CD4-positive, alpha-beta T cell treated with Interferon alpha-2 for 1 hour (primary cell): Measurements from ENCODE around the gene ARHGAP32.
"Not testable (repeated sequence)": the region's sequence is repeated elsewhere in the genome, so short reads cannot be mapped to it uniquely, and the experiment has no call there.

Source experiments
- DNase-seq, 2 donors: peaks; one replicate each; pipeline ENCODE4 v3.0.0-alpha.2; 2020 to 2022

Gene ARHGAP32

GRCh38 chr11:129195682-129196081 is 3.6 kb upstream of the ARHGAP32 start:
- DNase-seq: no peak

GRCh38 chr11:129191649-129192048 is 476 bp downstream of the ARHGAP32 start:
- no peak for DNase-seq

GRCh38 chr11:129190087-129190486 is 2.0 kb downstream of the ARHGAP32 start:
- DNase-seq: no peak

DNA sequence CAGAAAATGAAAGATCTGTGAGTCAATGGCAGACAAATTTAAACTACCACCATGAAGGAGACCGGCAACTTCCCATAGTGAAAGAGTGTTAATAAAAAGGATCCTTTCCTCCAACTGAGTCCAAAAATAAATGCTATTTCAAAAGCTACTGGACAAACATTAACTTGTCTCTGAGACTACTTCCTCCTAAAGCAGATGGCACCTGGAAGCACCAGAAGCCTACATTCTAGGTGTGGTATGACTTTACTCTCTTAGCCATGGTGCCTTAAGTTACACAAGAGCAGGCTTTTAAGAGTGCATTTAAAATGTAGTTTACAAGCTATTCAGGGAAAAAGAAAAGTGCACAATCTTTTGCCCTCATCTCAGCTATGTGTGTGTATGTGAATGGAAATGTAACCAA is 2.5 kb downstream of the ARHGAP32 start:
- no peak for DNase-seq

- not testable (repeated sequence) for DNase-seq
Observed at GRCh38 chr11:129185082-129185481, 7.0 kb downstream of the ARHGAP32 start.

- DNase-seq: no peak
Observed at GRCh38 chr11:129184581-129184980, 7.5 kb downstream of the ARHGAP32 start.

DNA sequence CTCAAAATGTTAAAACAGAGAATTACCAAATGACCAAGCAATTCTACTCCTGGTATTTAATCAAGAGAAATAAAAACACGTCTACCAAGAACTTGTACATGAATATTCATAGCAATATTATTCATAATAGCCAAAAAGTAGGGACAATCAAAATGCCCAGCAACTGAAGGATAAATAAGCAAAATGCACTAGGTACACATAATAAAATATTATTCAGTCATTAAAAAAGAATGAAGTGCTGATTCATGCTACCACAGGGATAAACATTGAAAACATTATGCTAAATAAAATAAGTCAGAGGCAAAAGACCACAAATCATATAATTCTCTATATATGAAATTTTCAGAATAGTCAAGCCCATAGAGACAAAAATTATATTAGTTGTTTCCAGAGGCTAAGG is 24.8 kb downstream of the ARHGAP32 start:
- no peak for DNase-seq

DNA sequence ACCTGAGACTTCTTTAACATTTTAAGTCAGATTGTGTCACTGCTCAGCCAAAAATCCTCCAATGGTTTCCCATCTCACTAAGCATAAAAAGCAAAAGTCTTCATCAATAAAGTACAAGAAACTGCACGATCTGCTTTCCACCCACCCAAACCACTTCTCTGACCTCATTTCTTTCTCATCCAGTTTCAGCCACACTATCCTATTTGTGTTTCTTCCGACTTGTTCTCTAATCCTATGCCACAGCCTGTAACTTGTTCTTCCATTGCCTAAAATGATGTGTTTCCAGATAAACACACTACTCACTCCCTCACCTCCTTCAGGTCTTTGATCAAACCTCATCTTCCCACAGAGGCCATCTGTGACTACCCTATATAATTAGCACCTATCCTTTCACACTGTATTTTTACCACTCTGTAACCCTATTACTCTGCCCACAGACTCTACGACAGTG is 28.4 kb downstream of the ARHGAP32 start:
- DNase-seq: no peak

GRCh38 chr11:129157080-129157479 is 35.0 kb downstream of the ARHGAP32 start:
- not testable (repeated sequence) for DNase-seq

DNA sequence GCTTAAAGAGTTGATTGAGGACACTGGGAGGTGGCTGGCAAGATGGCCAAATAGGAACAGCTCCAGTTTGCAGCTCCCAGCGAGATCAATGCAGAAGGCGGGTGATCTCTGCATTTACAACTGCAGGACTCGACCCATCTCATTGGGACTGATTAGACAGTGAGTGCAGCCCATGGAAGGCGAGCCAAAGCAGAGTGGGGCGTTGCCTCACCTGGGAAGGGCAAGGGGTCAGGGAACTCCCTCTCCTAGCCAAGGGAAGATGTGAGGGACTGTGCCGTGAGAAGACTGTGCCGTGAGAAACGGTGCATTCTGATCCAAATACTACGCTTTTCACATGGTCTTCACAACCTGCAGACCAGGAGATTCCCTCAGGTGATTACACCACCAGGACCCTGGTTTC is 36.4 kb downstream of the ARHGAP32 start:
- DNase-seq: no peak

- no peak for DNase-seq
Observed at GRCh38 chr11:129148487-129148886, 43.6 kb downstream of the ARHGAP32 start.

- DNase-seq: no peak
Observed at GRCh38 chr11:129146191-129146590, 45.9 kb downstream of the ARHGAP32 start.

GRCh38 chr11:129145276-129145675 is 46.8 kb downstream of the ARHGAP32 start:
- no peak for DNase-seq

- DNase-seq: no peak
Observed at GRCh38 chr11:129144256-129144655, 47.9 kb downstream of the ARHGAP32 start.

DNA sequence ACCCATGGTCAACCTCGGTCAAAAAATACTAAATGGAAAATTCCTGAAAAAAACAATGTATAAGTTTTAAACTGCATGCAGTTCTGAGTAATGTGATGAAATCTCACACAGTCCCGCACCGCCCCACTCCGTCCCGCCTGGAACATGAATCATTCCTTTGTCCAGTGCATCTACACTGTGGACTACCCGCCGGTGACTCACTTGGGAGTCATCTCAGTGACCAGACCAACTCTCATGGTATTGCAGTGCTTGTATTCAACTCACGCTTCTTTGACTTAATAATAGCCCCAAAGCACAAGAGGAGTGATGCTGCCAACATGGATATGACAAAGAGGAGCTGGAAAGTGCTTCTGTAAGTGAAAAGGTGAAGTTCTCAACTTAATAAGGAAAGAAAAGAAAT is 48.8 kb downstream of the ARHGAP32 start:
- DNase-seq: no peak

- DNase-seq: no peak
Observed at GRCh38 chr11:129141748-129142523, 50.2 kb downstream of the ARHGAP32 start.

DNA sequence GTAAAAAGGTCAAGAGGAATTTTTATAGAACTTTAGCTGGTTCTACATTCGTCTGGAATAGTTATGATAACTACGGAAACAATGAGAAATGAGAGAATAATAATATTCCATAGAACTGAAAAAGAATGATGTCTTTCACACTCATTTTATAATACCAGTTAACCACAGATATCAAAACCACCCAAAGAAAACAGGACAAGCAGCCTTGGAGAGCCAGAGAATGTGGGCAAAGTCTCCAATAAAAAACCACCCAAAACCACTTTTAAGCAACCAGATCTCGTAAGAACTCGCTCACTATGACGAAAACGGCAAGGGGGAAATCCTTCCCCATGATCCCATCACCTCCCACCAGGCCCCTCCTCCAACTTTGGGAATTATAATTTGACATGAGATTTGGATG is 60.8 kb downstream of the ARHGAP32 start:
- DNase-seq: no peak

- DNase-seq: not testable (repeated sequence)
Observed at GRCh38 chr11:129128881-129129620, 63.1 kb downstream of the ARHGAP32 start.

DNA sequence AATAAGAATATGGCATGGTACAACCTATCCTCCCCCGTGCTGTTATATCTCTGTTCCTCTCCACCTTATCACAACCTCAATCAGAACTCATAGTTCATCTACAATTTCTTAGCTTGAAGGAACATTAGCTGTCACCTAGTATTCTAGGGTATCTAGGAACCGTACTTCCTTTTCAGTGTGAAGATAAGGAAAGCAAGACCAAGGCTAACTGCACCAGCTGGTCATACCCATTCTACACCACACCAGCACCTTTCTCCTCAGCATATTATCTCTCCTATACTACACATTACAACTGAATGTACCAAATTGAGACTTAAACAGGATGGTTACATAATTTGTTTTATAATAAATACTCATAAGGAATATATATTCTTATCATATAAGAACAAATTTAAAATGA is 73.1 kb downstream of the ARHGAP32 start:
- no peak for DNase-seq

DNA sequence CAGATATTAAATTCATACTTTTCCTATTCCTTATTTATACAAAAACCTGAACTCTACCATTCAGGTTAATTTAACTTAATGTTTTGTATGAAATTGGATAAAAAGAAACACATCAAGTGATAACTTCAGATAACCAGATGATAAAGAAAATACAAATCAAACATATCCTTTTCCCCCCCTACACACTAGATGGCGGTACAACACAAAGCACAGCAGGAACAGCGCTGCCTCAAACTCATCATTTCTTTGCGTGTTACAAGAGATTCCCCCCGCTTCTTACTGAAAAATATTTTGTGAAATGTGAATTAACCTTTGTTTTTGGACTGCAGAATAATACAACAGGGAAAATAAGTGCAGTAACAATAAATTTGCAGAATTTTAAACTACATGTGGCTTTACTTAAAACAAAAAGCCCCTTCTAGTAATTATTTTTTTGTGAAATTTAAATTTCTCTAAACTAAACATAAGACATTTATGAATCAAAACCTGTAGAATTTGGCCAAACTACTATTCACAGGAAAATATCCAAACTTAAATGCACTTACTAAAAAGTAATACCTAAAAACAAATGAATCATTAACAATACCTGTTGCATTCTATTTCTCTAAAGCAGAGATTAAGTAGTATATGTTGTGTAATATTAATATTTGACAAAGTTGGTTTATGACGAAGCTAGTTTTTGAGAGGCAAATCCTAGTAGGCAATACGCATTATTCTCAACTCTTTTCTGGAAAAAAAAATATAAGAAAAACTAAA is 74.4 kb downstream of the ARHGAP32 start:
- peak; percentile 37 to 63 for DNase-seq

DNA sequence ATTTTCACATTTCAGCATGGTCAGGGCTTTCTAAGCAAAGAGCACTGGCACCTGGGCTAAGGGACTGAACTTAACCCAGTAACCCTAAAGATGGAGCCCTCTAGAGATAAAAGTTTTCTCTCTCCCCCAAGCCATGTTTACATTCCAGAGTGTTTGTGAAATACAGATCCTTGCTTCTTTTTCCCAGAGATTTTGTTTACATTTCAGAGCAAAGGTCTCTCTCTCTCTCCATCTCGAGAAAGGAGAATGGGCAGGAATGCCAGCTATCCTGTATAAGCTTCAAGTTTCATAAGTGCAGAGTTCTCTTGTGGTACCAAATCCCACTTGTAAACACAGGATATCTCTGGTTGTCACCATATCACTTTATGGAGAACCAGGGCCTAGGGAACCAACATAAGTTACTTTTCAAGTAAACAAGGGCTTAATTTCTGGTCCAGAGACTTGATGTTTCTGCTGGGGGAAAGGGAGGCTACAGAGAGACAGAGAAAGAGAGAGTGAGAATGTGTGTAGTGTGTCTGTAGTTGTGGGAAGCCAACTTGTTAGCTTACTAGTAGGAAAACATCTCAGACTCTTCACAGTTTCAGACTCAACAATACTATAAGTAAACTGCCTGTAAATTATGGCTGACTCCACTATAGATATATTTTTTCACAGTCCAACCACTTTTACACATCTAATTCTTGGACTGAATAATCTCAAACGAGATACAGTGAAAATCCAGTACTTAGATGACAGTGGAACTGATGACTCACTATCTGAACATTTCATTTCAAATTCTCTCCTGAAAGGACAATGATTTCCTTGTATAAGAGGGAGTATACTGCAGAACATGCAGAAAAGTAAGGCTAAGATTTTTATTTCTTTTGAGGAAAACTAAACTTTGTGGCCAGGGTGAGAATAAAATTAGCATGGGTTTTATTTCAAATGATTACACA is 76.2 kb downstream of the ARHGAP32 start:
- DNase-seq: no peak

- no peak for DNase-seq
Observed at GRCh38 chr11:129109701-129110100, 82.4 kb downstream of the ARHGAP32 start.
